Fibroblast of lung (primary cell): Measurements from ENCODE around the gene TTC21B.

ENCODE experiments used
- EZH2 ChIP-seq: IDR thresholded peaks from 2 replicates; pipeline ENCODE4 v1.5.1; 2012; ENCODE audit warnings: low read length, control low read depth, mild to moderate bottlenecking; ENCODE audit errors: missing control alignments
- TF ChIP-seq, protein P1 (sequence below), 2 donors: IDR thresholded peaks in 1 of 2; conservative IDR thresholded peaks in 1 of 2; 1 replicate in 1 of 2; 2 replicates in 1 of 2; pipeline ENCODE4 v1.5.1; 2011 to 2012; ENCODE audit warnings: low read length in 2 of 2, control low read depth in 1 of 2, inconsistent platforms in 1 of 2, low read depth in 1 of 2, mild to moderate bottlenecking in 1 of 2

DNA sequence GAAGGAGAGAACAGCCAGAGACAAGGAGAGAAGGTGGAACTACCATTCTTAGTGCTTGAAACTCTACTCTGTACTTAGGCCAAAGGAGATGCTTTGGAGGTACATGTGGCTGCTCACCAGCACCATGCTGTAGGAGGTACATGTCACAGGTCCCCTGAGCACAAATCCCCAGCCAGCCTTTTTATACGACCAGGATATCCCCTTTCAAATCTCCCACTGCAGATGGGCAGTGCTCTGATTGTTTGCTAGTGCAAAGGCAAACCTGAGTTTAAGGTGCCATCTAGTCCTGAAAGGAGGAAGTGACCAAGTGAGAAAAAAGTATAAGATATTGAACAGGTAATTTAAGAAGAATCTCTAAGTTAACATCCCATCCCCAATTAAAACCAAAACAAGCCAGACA lies 17.1 kb upstream of the TTC21B start:
- TF ChIP-seq, protein P1, sequence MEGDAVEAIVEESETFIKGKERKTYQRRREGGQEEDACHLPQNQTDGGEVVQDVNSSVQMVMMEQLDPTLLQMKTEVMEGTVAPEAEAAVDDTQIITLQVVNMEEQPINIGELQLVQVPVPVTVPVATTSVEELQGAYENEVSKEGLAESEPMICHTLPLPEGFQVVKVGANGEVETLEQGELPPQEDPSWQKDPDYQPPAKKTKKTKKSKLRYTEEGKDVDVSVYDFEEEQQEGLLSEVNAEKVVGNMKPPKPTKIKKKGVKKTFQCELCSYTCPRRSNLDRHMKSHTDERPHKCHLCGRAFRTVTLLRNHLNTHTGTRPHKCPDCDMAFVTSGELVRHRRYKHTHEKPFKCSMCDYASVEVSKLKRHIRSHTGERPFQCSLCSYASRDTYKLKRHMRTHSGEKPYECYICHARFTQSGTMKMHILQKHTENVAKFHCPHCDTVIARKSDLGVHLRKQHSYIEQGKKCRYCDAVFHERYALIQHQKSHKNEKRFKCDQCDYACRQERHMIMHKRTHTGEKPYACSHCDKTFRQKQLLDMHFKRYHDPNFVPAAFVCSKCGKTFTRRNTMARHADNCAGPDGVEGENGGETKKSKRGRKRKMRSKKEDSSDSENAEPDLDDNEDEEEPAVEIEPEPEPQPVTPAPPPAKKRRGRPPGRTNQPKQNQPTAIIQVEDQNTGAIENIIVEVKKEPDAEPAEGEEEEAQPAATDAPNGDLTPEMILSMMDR (conservative IDR thresholded peaks at IDR 0.05 in 1 of 2, IDR thresholded peaks at IDR 0.05 in 1 of 2; ENCODE audit: low read depth in 1 of 2, low read length in 2 of 2) = no peak
- TF ChIP-seq EZH2 = no peak
